Measurements from ENCODE around the gene FAM167B.

DNA sequence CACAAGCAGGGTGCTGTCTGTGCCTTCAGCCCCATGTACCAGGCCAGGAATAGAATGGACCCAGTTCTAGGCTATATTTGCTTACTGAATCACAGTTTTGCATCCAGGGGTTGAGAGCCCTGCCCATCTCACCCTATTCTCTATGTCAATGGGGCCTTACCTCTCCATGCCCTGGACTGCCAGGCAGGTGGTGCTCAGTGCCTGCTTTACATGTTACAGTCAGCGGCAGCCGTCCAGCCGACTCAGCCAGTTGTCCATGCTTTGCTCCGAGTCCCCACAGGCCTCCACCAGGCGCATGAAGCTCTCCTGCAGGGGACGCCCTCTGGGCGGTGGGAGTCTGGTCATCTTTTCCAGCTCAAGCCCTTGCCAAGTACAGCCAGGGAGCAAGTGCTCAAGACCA lies 12.2 kb upstream of the FAM167B start:
- TF ChIP-seq POLR2A (IDR thresholded peaks at IDR 0.05), result no peak
- TF ChIP-seq, protein P1, sequence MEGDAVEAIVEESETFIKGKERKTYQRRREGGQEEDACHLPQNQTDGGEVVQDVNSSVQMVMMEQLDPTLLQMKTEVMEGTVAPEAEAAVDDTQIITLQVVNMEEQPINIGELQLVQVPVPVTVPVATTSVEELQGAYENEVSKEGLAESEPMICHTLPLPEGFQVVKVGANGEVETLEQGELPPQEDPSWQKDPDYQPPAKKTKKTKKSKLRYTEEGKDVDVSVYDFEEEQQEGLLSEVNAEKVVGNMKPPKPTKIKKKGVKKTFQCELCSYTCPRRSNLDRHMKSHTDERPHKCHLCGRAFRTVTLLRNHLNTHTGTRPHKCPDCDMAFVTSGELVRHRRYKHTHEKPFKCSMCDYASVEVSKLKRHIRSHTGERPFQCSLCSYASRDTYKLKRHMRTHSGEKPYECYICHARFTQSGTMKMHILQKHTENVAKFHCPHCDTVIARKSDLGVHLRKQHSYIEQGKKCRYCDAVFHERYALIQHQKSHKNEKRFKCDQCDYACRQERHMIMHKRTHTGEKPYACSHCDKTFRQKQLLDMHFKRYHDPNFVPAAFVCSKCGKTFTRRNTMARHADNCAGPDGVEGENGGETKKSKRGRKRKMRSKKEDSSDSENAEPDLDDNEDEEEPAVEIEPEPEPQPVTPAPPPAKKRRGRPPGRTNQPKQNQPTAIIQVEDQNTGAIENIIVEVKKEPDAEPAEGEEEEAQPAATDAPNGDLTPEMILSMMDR (IDR thresholded peaks at IDR 0.05), result no peak
